GM13977 (cell line): ENCODE measurements around the gene CYP4A11.
"Not testable (repeated sequence)": the region's sequence is repeated elsewhere in the genome, so short reads cannot be mapped to it uniquely, and the experiment has no call there.

Source experiments
- DNase-seq: peaks from one replicate; pipeline ENCODE4 v3.0.0; 2012; ENCODE audit warnings: low spot score
- CTCF ChIP-seq: IDR thresholded peaks from 2 replicates; pipeline ENCODE4 v1.5.1; 2012; ENCODE audit warnings: mild to moderate bottlenecking, control low read depth; ENCODE audit not compliant: insufficient read depth; ENCODE audit errors: extremely low read depth, missing control alignments
- in situ Hi-C: fragments of 300-500 bp; cut with MboI; formaldehyde crosslinking; loops from one replicate; pipeline ENCODE4 v1.12.0; 2022; ENCODE audit warnings: low sequenced_read_pairs, low pct_unique_long_range_greater_than_20kb, mixed read lengths, inconsistent platforms; ENCODE audit not compliant: unreplicated experiment

CYP4A11 gene

DNA sequence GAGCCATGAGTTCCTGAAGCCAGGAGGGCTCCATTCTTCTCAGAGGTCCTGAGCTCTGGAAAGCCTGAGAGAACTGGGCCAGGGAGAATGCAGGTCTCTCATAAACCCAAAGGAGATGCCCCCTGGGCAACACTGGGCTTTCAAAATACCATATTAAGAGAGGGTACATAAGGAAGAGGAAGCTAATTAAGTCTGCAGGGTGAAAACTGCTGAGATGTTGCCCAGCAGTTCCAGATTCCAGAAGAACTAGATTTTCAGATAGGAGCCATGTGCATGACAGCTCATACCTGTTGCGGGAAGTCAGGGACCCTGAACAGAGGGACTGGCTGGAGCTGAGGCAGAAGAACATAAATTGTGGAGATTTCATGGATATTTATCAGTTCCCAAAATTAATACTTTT, 40.9 kb downstream of the CYP4A11 start:
- in situ Hi-C loops = no loop called here
- TF ChIP-seq CTCF = no peak
- no peak for DNase-seq

DNA sequence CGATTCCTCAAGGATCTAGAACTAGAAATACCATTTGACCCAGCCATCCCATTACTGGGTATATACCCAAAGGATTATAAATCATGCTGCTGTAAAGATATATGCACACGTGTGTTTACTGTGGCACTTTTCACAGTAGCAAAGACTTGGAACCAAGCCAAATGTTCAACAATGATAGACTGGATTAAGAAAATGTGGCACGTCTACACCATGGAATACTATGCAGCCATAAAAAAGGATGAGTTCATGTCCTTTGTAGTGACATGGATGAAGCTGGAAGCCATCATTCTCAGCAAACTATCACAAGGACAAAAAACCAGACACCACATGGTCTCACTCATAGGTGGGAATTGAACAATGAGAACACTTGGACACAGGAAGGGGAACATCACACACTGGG, 59.6 kb downstream of the CYP4A11 start:
- DNase-seq, in situ Hi-C loops: not testable (repeated sequence)
